Stimulated activated CD8-positive, alpha-beta memory T cell treated with anti-CD3 and anti-CD28 coated beads, Interleukin-15, amount 100 ng/mL, for 48 hours (primary cell): Measurements from ENCODE around the gene LSM12.
"Not testable (repeated sequence)": the region's sequence is repeated elsewhere in the genome, so short reads cannot be mapped to it uniquely, and the experiment has no call there.

Source experiments
- DNase-seq, 2 donors: peaks; one replicate each; pipeline ENCODE4 v3.0.0-alpha.2; 2020; ENCODE audit warnings: low read depth in 2 of 2

LSM12 gene

GRCh38 chr17:44007346-44008204 is 58.9 kb downstream of the LSM12 start:
- DNase-seq, result no peak

- DNase-seq, result peak; percentile 96
Measured at GRCh38 chr17:44006598-44007345, 59.7 kb downstream of the LSM12 start.

- no peak for DNase-seq
Measured at GRCh38 chr17:44006272-44006597, 60.2 kb downstream of the LSM12 start.

GRCh38 chr17:44005527-44006271 is 60.8 kb downstream of the LSM12 start:
- DNase-seq, result peak in 1 of 2 donors; percentile 30

- no peak for DNase-seq
Measured at GRCh38 chr17:44004761-44005526, 61.5 kb downstream of the LSM12 start.

- no peak for DNase-seq
Measured at GRCh38 chr17:44004077-44004760, 62.3 kb downstream of the LSM12 start, which contains the start of gene NAGS. NAGS (plus strand) TSS chr17:44004622; CDS start chr17:44004664, 42 bp downstream.

GRCh38 chr17:44002141-44002848 is 64.2 kb downstream of the LSM12 start:
- no peak for DNase-seq

GRCh38 chr17:44001461-44001920 is 65.0 kb downstream of the LSM12 start:
- DNase-seq, result no peak

GRCh38 chr17:44000871-44001460 is 65.5 kb downstream of the LSM12 start:
- no peak for DNase-seq

- DNase-seq, result no peak
Measured at GRCh38 chr17:44000141-44000860, 66.2 kb downstream of the LSM12 start.

- DNase-seq, result no peak
Measured at GRCh38 chr17:43999024-43999423, 67.4 kb downstream of the LSM12 start.

GRCh38 chr17:43998552-43998951 is 67.9 kb downstream of the LSM12 start:
- no peak for DNase-seq

- not testable (repeated sequence) for DNase-seq
Measured at GRCh38 chr17:43997180-43997579, 69.3 kb downstream of the LSM12 start.

GRCh38 chr17:43995150-43995471 is 71.4 kb downstream of the LSM12 start:
- DNase-seq, result no peak

- DNase-seq, result peak; percentile 48 to 53
Measured at GRCh38 chr17:43994272-43995149, 72.0 kb downstream of the LSM12 start.

- no peak for DNase-seq
Measured at GRCh38 chr17:43992641-43993040, 73.8 kb downstream of the LSM12 start.

- no peak for DNase-seq
Measured at GRCh38 chr17:43988301-43988700, 78.2 kb downstream of the LSM12 start.
